Stomach (tissue), 9 donors: ENCODE measurements around the gene PCYT2. TPM values are rescaled to one million over a fixed set of nuclear protein-coding genes. Genes with fewer than 3 reads are reported as not detected.
A peak's percentile ranks its signal among the peaks of the same experiment; 100 is the strongest.

Source experiments
- DNase-seq, 2 donors: peaks; one replicate each; pipeline versions ENCODE4 v3.0.0 to v3.0.0-alpha.2; 2013 to 2019
- H3K27ac ChIP-seq, 5 donors: fragments of 200-600 bp in 4 of 5; sonication (generic) in 4 of 5; one replicate each; pipeline ENCODE4 v1.5.1; 2013 to 2019; ENCODE audit warnings: mild to moderate bottlenecking in 1 of 5, moderate library complexity in 1 of 5
- H3K27me3 ChIP-seq, 3 donors: fragments of 200-600 bp; sonication (generic); one replicate each; pipeline ENCODE4 v1.5.1; 2017 to 2019; ENCODE audit warnings: mixed run types in 1 of 3
- H3K36me3 ChIP-seq, 4 donors: fragments of 200-600 bp; sonication (generic); 1 replicate in 3 of 4; 2 replicates in 1 of 4; pipeline ENCODE4 v1.5.1; 2016 to 2019
- H3K4me1 ChIP-seq, 4 donors: fragments of 200-600 bp; sonication (generic); one replicate each; pipeline ENCODE4 v1.5.1; 2016 to 2019
- H3K4me3 ChIP-seq, 4 donors: fragments of 200-600 bp; sonication (generic) in 3 of 4; one replicate each; pipeline ENCODE4 v1.5.1; 2016 to 2019; ENCODE audit warnings: mild to moderate bottlenecking in 1 of 4
- H3K9me3 ChIP-seq, 4 donors: fragments of 200-600 bp; sonication (generic); one replicate each; pipeline ENCODE4 v1.5.1; 2016 to 2019
- POLR2A ChIP-seq, 4 donors: fragments of 450-650 bp; IDR thresholded peaks; one replicate each; pipeline ENCODE4 v1.6.1; 2016; ENCODE audit warnings: antibody characterized with exemption in 4 of 4, control low read depth in 2 of 4, mild to moderate bottlenecking in 1 of 4, moderate library complexity in 1 of 4
- POLR2AphosphoS5 ChIP-seq, 3 donors: sonication (generic); formaldehyde crosslinking; IDR thresholded peaks; one replicate each; pipeline ENCODE4 v1.6.1; 2016; ENCODE audit warnings: antibody characterized with exemption in 3 of 3
- WGBS, 5 donors: extraction: QIAGEN DNeasy Blood & Tissue Kit in 3 of 5; methylation state at CpG; one replicate each; pipeline versions ENCODE4 v1.1.5 to v1.1.7; 2013 to 2018; 5-methylcytosine and 5-hydroxymethylcytosine counted together
- intact Hi-C: fragments of 100-400 bp; cut with DNase I; formaldehyde crosslinking; loops from one replicate; pipeline ENCODE4 v1.15.1; 2023; ENCODE audit warnings: low total_unique reads
- polyA plus RNA-seq, 3 donors: library from polyadenylated mRNA; stranded (reverse); fragments of 200-250 nt; gene quantifications; one replicate each; pipeline ENCODE4 v1.2.3, GENCODE V29; 2013
- total RNA-seq, 5 donors: library from RNA; depleted of rRNA; stranded (reverse); fragments of >200 nt; gene quantifications; one replicate each; pipeline versions ENCODE4 v1.1.0 to v1.2.3, GENCODE V29; 2014 to 2016
- TF ChIP-seq, protein P1 (sequence below), 7 experiments: fragments of 450-650 bp in 4 of 7; fragments of 200-600 bp in 3 of 7; sonication (generic) in 3 of 7; IDR thresholded peaks; one replicate each; pipeline ENCODE4 v1.5.1; 2016 to 2019; ENCODE audit warnings: antibody characterized with exemption in 7 of 7, control low read depth in 2 of 7, mild to moderate bottlenecking in 1 of 7
- donor health status: healthy with polysubstance abuse.
- donor health status: Bipolar disorder and iron deficiency.
- donor health status: healthy.

PCYT2 gene
- total and polyA plus RNA-seq, 8 donors: 17.5 to 119 (median 41.2) TPM

DNA sequence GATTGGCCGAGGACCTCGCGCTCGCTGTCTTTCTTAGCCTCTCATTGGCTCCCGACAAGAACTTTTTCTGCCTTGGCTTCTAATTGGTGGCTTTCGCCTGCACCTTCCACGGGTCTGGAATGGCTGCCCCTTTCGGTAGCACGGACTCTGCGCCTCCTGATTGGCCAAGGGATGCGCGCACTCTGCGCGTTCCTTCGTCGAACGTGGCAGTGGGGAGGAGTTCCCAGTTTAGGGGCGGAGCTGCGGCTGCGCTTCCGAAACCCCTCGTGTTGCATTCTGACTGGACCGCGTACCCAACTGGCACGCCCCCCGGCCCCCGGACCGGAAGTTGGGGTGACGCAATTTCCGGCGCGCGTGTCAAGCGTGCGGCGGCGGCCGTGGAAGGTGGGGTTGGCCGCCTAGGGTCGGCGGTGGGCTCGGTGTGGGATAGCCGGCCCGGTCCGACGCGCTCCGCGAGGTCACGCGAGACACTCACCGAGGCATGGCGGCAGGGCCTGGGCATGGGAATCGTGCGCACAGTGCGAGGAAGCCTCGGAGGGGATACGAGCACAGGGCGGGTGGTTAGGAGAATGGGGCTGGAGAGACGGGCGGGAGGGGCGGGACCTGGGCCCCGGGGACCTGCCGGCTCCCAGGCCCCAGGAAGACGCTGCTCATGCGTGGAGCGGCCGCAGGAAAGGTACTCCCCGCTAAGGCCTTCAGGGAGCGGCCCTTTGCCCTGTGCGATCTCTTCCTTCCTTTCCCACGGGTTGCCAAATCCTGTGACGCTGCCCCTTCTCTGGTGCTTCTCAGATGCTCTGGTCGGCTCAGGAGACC, 50.2 kb downstream of the PCYT2 start:
- Histone ChIP-seq H3K27me3 (no peaks in the 10 kb centered on the region), H3K36me3 (peaks cover 17 to 42% (median 39%) of the 10 kb centered on the region in 4 donors), H3K4me3 (peak overlapping the region; percentile 74 to 98 (median 82)), H3K9me3 (no peaks in the 10 kb centered on the region), H3K4me1 (peaks cover 49 to 86% (median 84%) of the 10 kb centered on the region in 4 donors), H3K27ac (peak overlapping the region; percentile 89 to 99 (median 99))
- WGBS, 5 donors: 0 to 1% (median 0%) methylated on average over 39 to 74 of the region's 74 CpGs
- DNase-seq: peak; percentile 99 to 100
- intact Hi-C loops: no loop called here
- TF ChIP-seq, protein P1, sequence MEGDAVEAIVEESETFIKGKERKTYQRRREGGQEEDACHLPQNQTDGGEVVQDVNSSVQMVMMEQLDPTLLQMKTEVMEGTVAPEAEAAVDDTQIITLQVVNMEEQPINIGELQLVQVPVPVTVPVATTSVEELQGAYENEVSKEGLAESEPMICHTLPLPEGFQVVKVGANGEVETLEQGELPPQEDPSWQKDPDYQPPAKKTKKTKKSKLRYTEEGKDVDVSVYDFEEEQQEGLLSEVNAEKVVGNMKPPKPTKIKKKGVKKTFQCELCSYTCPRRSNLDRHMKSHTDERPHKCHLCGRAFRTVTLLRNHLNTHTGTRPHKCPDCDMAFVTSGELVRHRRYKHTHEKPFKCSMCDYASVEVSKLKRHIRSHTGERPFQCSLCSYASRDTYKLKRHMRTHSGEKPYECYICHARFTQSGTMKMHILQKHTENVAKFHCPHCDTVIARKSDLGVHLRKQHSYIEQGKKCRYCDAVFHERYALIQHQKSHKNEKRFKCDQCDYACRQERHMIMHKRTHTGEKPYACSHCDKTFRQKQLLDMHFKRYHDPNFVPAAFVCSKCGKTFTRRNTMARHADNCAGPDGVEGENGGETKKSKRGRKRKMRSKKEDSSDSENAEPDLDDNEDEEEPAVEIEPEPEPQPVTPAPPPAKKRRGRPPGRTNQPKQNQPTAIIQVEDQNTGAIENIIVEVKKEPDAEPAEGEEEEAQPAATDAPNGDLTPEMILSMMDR (IDR thresholded peaks at IDR 0.05): no peak
- peak in 2 of 4 donors; percentile 97 to 98 for TF ChIP-seq POLR2A (IDR thresholded peaks at IDR 0.05)
- peak; percentile 99 for TF ChIP-seq POLR2AphosphoS5 (IDR thresholded peaks at IDR 0.05)

DNA sequence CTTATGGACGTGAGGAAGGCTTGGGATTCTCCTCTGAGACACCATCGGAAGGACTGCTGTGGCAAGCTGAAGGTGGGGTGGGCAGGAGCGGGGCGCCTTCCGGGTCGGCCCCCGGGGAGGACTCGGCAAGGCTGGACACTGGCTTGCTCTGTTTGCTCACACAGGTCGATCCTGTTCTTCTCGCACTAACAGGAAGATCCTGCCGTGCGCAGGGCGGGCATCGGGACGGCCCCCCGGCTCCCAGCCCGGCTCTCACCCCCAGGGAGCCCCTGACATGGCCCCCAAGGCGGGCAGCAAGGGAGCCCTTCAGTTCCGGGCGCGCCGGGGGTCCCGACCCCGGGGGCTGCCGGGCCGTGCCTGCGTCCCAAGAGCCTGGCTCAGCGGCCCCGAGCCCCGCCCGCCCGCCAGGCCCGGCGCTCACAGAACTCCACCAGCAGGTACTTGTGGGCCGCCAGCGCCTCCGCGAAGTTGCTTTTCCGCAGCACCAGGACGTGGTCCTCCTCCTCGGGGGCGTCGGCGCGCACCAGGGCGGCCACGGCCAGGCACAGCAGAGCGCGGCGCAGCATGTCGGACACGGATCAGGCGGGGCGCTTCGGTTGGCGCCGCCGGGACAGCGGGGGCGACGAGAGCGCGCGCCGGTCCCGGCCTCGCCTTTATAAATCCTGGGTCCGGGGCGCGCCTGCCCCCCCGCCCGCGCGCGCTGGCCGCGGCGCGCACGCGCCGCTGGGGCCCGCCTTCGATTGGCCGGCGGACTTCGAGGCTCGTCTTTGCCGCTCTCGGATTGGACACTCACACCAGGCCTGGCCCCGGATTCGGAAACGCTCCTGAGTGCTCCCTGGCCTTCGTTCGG, 51.1 kb downstream of the PCYT2 start, which contains the start of gene P4HB:
P4HB (minus strand) TSS at position 630 of the 850 bp plus-strand sequence; CDS start at position 566, 64 bp downstream.
- no peaks in the 10 kb centered on the region for H3K27me3 ChIP-seq
- peak within 1 kb of the TSS; percentile 98 to 100 (median 98) for H3K4me3 ChIP-seq
- peaks cover 52 to 86% (median 84%) of the 10 kb centered on the region in 4 donors for H3K4me1 ChIP-seq
- peak within 1 kb of the TSS; percentile 92 to 99 (median 99) for H3K27ac ChIP-seq
- H3K36me3 ChIP-seq: peaks cover 25 to 50% (median 45%) of the 10 kb centered on the region in 4 donors
- DNase-seq: no peak
- intact Hi-C loops: no loop called here
- TF ChIP-seq POLR2AphosphoS5 (IDR thresholded peaks at IDR 0.05): peak in 2 of 3 donors; percentile 87 to 94
- TF ChIP-seq, protein P1 (IDR thresholded peaks at IDR 0.05): no peak
- H3K9me3 ChIP-seq: no peaks in the 10 kb centered on the region
- WGBS, 5 donors: 0 to 1% (median 0%) methylated on average over 29 to 95 of the region's 95 CpGs

- intact Hi-C loops: no loop called here
- Histone ChIP-seq H3K4me3 (peak overlapping the region; percentile 98 to 100 (median 98)), H3K27ac (peak overlapping the region; percentile 92 to 99 (median 99)), H3K36me3 (peaks cover 34 to 59% (median 52%) of the 10 kb centered on the region in 4 donors), H3K9me3 (no peaks in the 10 kb centered on the region), H3K27me3 (no peaks in the 10 kb centered on the region), H3K4me1 (peaks cover 50 to 88% (median 85%) of the 10 kb centered on the region in 4 donors)
- 22 to 51% (median 33%) methylated on average over 21 to 23 of the region's 23 CpGs for WGBS, 5 donors
- no peak for TF ChIP-seq POLR2AphosphoS5 (IDR thresholded peaks at IDR 0.05)
- TF ChIP-seq, protein P1 (IDR thresholded peaks at IDR 0.05): no peak
- DNase-seq: peak in 1 of 2 donors; percentile 38
These were observed 52.0 kb downstream of the PCYT2 start for GRCh38 chr17:81858967-81859905.
